ACC112 (cell line): ENCODE measurements around the gene AMH.

ENCODE experiments used
- H2AFZ ChIP-seq: fragments of 200-600 bp; sonication (generic); one replicate; pipeline ENCODE4 v1.6.0; 2017; ENCODE audit warnings: antibody characterized with exemption, low read length; ENCODE audit not compliant: unreplicated experiment
- H3K27ac ChIP-seq: fragments of 200-600 bp; sonication (generic); 2 replicates; pipeline ENCODE4 v1.5.1; 2014; ENCODE audit warnings: low read depth, mild to moderate bottlenecking, antibody characterized with exemption, low read length, moderate library complexity
- H3K27me3 ChIP-seq: fragments of 200-600 bp; sonication (generic); 2 replicates; pipeline ENCODE4 v1.6.1; 2014; ENCODE audit warnings: mild to moderate bottlenecking, antibody characterized with exemption, low read length, moderate library complexity, mixed read lengths; ENCODE audit not compliant: insufficient read depth
- H3K36me3 ChIP-seq: fragments of 200-600 bp; sonication (generic); 2 replicates; pipeline ENCODE4 v1.6.1; 2016; ENCODE audit warnings: mild to moderate bottlenecking, antibody characterized with exemption, low read length, moderate library complexity, mixed read lengths; ENCODE audit not compliant: insufficient read depth
- H3K4me1 ChIP-seq: fragments of 200-600 bp; sonication (generic); one replicate; pipeline ENCODE4 v1.6.1; 2016; ENCODE audit warnings: low read length, mixed read lengths; ENCODE audit not compliant: insufficient read depth, unreplicated experiment, control insufficient read depth
- H3K4me3 ChIP-seq: fragments of 200-600 bp; sonication (generic); 2 replicates; pipeline ENCODE4 v1.5.1; 2014; ENCODE audit warnings: mild to moderate bottlenecking, low read depth, low read length
- H3K79me2 ChIP-seq: fragments of 200-600 bp; sonication (generic); one replicate; pipeline ENCODE4 v1.6.0; 2016; ENCODE audit warnings: low read length; ENCODE audit not compliant: control insufficient read depth, unreplicated experiment, insufficient read depth

The AMH gene

DNA sequence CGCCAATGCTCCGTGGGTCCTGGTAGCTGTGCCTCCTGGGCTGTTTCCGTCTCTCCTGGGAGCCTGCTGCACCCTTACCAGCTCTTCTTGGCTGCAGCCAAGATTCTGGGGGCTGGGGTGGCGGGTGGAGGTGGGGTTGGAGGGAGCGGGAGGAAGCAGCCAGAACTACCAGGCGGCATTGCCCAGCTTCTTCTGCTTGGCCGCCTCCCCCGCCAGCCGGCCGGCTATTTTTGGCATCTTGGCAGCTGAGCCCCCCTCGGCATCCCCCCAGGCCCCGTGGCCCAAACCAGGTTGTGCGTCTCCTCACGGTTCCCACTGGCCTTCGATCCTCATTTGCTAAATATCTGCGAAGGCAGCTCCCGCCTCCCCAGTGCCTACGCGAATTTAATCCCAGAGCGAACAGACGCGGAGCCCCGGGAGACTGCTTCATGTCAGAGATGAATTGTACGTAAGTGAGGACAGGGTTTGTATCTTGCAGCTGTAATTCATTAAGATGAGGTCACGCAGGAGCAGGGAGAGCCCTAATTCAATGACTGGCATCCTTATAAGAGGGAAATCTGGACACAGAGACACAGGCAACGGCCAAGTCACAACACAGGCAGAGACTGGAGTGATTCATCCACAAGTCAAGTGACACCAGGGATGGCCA, 45.7 kb downstream of the AMH start:
- Histone ChIP-seq H3K27me3 (peaks cover 19% of the 10 kb centered on the region), H3K27ac (no peak overlapping the region), H3K4me3 (no peak overlapping the region), H3K79me2 (no peaks in the 10 kb centered on the region), H3K4me1 (peaks cover 8% of the 10 kb centered on the region), H2AFZ (no peak overlapping the region), H3K36me3 (no peaks in the 10 kb centered on the region)

DNA sequence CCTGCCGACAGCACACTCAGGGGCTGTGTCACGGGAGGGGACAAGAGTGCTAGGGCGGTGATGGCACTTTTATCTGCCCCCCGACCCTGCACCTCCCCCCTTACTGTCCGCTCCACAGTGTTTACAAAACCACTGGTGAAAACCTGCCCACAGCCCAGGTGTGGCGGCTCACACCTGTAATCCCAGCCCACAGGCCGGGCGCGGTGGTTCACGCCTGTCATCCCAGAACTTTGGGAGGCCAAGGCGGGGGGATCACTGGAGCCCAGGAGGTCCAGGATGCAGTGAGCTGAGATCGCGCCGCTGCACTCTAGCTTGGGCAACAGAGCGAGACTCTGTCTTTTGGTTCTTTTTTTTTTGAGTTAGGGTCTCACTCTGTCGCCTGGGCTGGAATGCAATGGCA, 47.0 kb downstream of the AMH start:
- Histone ChIP-seq H3K27ac (no peak overlapping the region), H3K4me1 (peaks cover 4% of the 10 kb centered on the region), H2AFZ (no peak overlapping the region), H3K79me2 (no peaks in the 10 kb centered on the region), H3K36me3 (no peaks in the 10 kb centered on the region), H3K4me3 (no peak overlapping the region), H3K27me3 (peaks cover 5% of the 10 kb centered on the region; the same call in 1 of the 2 replicates)

DNA sequence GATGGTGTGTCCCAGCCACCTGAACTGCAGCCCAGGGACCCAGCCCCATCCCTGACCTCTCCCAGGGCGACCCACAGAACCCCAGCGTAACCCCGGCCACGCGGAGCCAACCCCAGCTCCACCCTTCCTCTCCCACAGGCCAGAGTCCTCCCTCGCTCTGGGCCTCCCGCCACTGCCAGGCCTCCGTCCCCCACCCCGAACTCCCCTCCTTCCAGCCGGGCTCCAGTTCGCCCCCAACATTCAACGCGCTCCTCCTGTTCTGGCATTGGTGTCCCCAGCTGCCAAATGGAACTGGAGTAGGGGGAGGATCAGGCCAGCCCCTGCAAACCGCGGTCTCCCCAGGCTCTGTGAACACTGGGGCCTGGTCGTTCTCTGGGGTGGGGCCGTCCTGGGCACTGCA, 51.4 kb downstream of the AMH start:
- H3K79me2 ChIP-seq, result no peaks in the 10 kb centered on the region
- H2AFZ ChIP-seq, result no peak overlapping the region
- no peaks in the 10 kb centered on the region for H3K36me3 ChIP-seq
- H3K4me1 ChIP-seq, result no peaks in the 10 kb centered on the region
- H3K4me3 ChIP-seq, result no peak overlapping the region
- no peak overlapping the region for H3K27ac ChIP-seq
- no peaks in the 10 kb centered on the region for H3K27me3 ChIP-seq
